Astrocyte (in vitro differentiated cells and primary cell): ENCODE results near the gene NBL1. TPM values are rescaled to one million over a fixed set of nuclear protein-coding genes. Genes with fewer than 3 reads are reported as not detected.

ENCODE experiments used
- DNase-seq: peaks from one replicate; pipeline ENCODE4 v3.0.0-alpha.2; 2010; ENCODE audit warnings: low read depth
- FAIRE-seq: peaks from 2 replicates; lab custom pipeline; 2011; peaks lifted over from hg19 to GRCh38; lab: Jason Lieb, UNC
- H2AFZ ChIP-seq: 2 replicates; pipeline ENCODE4 v1.6.0; 2012; ENCODE audit warnings: low read depth, low read length, inconsistent platforms
- H3K27ac ChIP-seq: 2 replicates; pipeline ENCODE4 v1.5.1; 2011; ENCODE audit warnings: low read depth, low read length, inconsistent platforms
- H3K27me3 ChIP-seq: 2 replicates; pipeline ENCODE4 v1.6.0; 2011; ENCODE audit warnings: low read length, inconsistent platforms; ENCODE audit not compliant: insufficient read depth
- H3K36me3 ChIP-seq: 2 replicates; pipeline ENCODE4 v1.5.1; 2011; ENCODE audit warnings: low read length, inconsistent platforms; ENCODE audit not compliant: insufficient read depth
- H3K4me1 ChIP-seq: 2 replicates; pipeline ENCODE4 v1.5.1; 2011; ENCODE audit warnings: low read length, inconsistent platforms; ENCODE audit not compliant: insufficient read depth
- H3K4me2 ChIP-seq: 2 replicates; pipeline ENCODE4 v1.6.0; 2012; ENCODE audit warnings: low read length, inconsistent platforms
- H3K4me3 ChIP-seq: 2 replicates; pipeline ENCODE4 v1.5.1; 2011; ENCODE audit warnings: low read depth, mild to moderate bottlenecking, low read length, inconsistent platforms; ENCODE audit not compliant: insufficient read depth
- H3K79me2 ChIP-seq: 2 replicates; pipeline ENCODE4 v1.6.0; 2012; ENCODE audit warnings: mild to moderate bottlenecking, low read length, inconsistent platforms; ENCODE audit not compliant: insufficient read depth
- H3K9ac ChIP-seq: 2 replicates; pipeline ENCODE4 v1.6.0; 2012; ENCODE audit warnings: mild to moderate bottlenecking, low read length, inconsistent platforms
- H3K9me3 ChIP-seq: 2 replicates; pipeline ENCODE4 v1.5.1; 2012; ENCODE audit warnings: low read depth, mild to moderate bottlenecking, low read length, inconsistent platforms; ENCODE audit not compliant: insufficient read depth
- H4K20me1 ChIP-seq: 2 replicates; pipeline ENCODE4 v1.6.0; 2012; ENCODE audit warnings: low read length, inconsistent platforms; ENCODE audit not compliant: insufficient read depth
- H3K27ac Mint-ChIP-seq: one replicate; pipeline ENCODE4 v1.8.0; 2021; ENCODE audit warnings: mild to moderate bottlenecking, mixed read lengths; ENCODE audit not compliant: unreplicated experiment
- H3K27me3 Mint-ChIP-seq: one replicate; pipeline ENCODE4 v1.8.0; 2021; ENCODE audit warnings: low read depth, mixed read lengths; ENCODE audit not compliant: unreplicated experiment
- H3K36me3 Mint-ChIP-seq: one replicate; pipeline ENCODE4 v1.8.0; 2021; ENCODE audit warnings: low read depth, mixed read lengths; ENCODE audit not compliant: unreplicated experiment
- H3K4me1 Mint-ChIP-seq: one replicate; pipeline ENCODE4 v1.8.0; 2021; ENCODE audit warnings: low read depth, mixed read lengths; ENCODE audit not compliant: unreplicated experiment
- H3K4me3 Mint-ChIP-seq: one replicate; pipeline ENCODE4 v1.8.0; 2021; ENCODE audit warnings: mild to moderate bottlenecking, moderate library complexity, mixed read lengths; ENCODE audit not compliant: unreplicated experiment
- H3K9me3 Mint-ChIP-seq: one replicate; pipeline ENCODE4 v1.8.0; 2021; ENCODE audit warnings: mild to moderate bottlenecking, mixed read lengths; ENCODE audit not compliant: unreplicated experiment
- EZH2 ChIP-seq: IDR thresholded peaks from 2 replicates; pipeline ENCODE4 v1.6.1; 2012; ENCODE audit warnings: mild to moderate bottlenecking, low read length, inconsistent platforms; ENCODE audit not compliant: insufficient read depth
- total RNA-seq: library from RNA; stranded (reverse); gene quantifications from 2 replicates; pipeline ENCODE4 v1.2.1, GENCODE V29; 2021
- TF ChIP-seq, protein P1 (sequence below): IDR thresholded peaks from 2 replicates; pipeline ENCODE4 v1.5.1; 2011; ENCODE audit warnings: low read depth, mild to moderate bottlenecking, inconsistent platforms, low read length, moderate library complexity; ENCODE audit not compliant: insufficient read depth

The NBL1 gene
- total RNA-seq, 1 donor from 2014 or later: 58.3 TPM

DNA sequence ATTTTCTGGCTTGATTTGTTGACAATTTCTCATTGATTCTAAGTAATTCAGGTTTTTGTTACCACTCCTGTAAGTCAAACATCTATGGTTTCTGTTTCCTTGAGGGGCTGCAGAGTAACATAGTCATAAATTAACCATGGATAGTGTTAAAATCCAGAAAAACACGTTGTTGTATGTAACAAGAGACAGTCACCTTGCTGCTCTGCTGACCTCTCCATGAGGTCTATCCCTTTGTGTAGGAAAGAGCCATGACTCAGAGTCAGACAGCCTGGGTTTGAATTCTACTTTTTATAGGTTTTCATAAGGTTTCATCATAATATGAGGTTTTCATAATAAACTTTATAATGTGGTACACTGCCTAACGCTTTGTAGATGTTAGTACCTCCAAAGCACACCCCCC, 27.6 kb upstream of the NBL1 start:
- FAIRE-seq (no peak), DNase-seq (no peak)
- no peak overlapping the region for H3K4me3 Mint-ChIP-seq
- H3K36me3 ChIP-seq: peaks cover 4% of the 10 kb centered on the region
- H3K4me1 ChIP-seq: no peaks in the 10 kb centered on the region
- H3K27ac ChIP-seq: no peak overlapping the region
- H3K27me3 ChIP-seq: no peaks in the 10 kb centered on the region
- TF ChIP-seq, protein P1, sequence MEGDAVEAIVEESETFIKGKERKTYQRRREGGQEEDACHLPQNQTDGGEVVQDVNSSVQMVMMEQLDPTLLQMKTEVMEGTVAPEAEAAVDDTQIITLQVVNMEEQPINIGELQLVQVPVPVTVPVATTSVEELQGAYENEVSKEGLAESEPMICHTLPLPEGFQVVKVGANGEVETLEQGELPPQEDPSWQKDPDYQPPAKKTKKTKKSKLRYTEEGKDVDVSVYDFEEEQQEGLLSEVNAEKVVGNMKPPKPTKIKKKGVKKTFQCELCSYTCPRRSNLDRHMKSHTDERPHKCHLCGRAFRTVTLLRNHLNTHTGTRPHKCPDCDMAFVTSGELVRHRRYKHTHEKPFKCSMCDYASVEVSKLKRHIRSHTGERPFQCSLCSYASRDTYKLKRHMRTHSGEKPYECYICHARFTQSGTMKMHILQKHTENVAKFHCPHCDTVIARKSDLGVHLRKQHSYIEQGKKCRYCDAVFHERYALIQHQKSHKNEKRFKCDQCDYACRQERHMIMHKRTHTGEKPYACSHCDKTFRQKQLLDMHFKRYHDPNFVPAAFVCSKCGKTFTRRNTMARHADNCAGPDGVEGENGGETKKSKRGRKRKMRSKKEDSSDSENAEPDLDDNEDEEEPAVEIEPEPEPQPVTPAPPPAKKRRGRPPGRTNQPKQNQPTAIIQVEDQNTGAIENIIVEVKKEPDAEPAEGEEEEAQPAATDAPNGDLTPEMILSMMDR: no peak
- no peak for TF ChIP-seq EZH2
- no peak overlapping the region for H3K9ac ChIP-seq
- no peaks in the 10 kb centered on the region for H3K27me3 Mint-ChIP-seq
- H3K9me3 ChIP-seq: no peaks in the 10 kb centered on the region
- peaks cover 58% of the 10 kb centered on the region for H3K79me2 ChIP-seq
- H3K4me1 Mint-ChIP-seq: peaks cover 17% of the 10 kb centered on the region
- no peaks in the 10 kb centered on the region for H3K9me3 Mint-ChIP-seq
- H3K36me3 Mint-ChIP-seq: peaks cover 7% of the 10 kb centered on the region
- no peak overlapping the region for H2AFZ ChIP-seq
- peak overlapping the region; percentile 88 for H3K27ac Mint-ChIP-seq
- H3K4me3 ChIP-seq: no peak overlapping the region
- peaks cover 67% of the 10 kb centered on the region for H4K20me1 ChIP-seq
- H3K4me2 ChIP-seq: no peak overlapping the region

- H3K9me3 ChIP-seq: no peaks in the 10 kb centered on the region
- H3K4me1 Mint-ChIP-seq: peaks cover 18% of the 10 kb centered on the region
- peaks cover 4% of the 10 kb centered on the region for H3K36me3 ChIP-seq
- H3K4me2 ChIP-seq: no peak overlapping the region
- no peaks in the 10 kb centered on the region for H3K9me3 Mint-ChIP-seq
- H3K4me3 Mint-ChIP-seq: no peak overlapping the region
- H3K79me2 ChIP-seq: peaks cover 63% of the 10 kb centered on the region
- H3K9ac ChIP-seq: no peak overlapping the region
- no peak overlapping the region for H3K27ac ChIP-seq
- peaks cover 7% of the 10 kb centered on the region for H3K36me3 Mint-ChIP-seq
- H2AFZ ChIP-seq: no peak overlapping the region
- no peak for FAIRE-seq
- H4K20me1 ChIP-seq: peaks cover 72% of the 10 kb centered on the region
- no peaks in the 10 kb centered on the region for H3K27me3 Mint-ChIP-seq
- TF ChIP-seq EZH2: no peak
- TF ChIP-seq, protein P1: no peak
- H3K4me3 ChIP-seq: no peak overlapping the region
- H3K27me3 ChIP-seq: no peaks in the 10 kb centered on the region
- H3K4me1 ChIP-seq: peaks cover 5% of the 10 kb centered on the region
- DNase-seq: no peak
- no peak overlapping the region for H3K27ac Mint-ChIP-seq
These were observed 26.7 kb upstream of the NBL1 start for GRCh38 chr1:19617376-19617775.

GRCh38 chr1:19618428-19618827, 25.7 kb upstream of the NBL1 start:
- no peak overlapping the region for H3K4me2 ChIP-seq
- H3K79me2 ChIP-seq: peaks cover 56% of the 10 kb centered on the region
- Mint-ChIP-seq H3K27me3 (no peaks in the 10 kb centered on the region), H3K4me3 (no peak overlapping the region), H3K36me3 (peaks cover 9% of the 10 kb centered on the region), H3K4me1 (peaks cover 23% of the 10 kb centered on the region), H3K27ac (no peak overlapping the region), H3K9me3 (no peaks in the 10 kb centered on the region)
- no peak overlapping the region for H3K27ac ChIP-seq
- FAIRE-seq (no peak), DNase-seq (no peak)
- peaks cover 5% of the 10 kb centered on the region for H3K4me1 ChIP-seq
- no peaks in the 10 kb centered on the region for H3K27me3 ChIP-seq
- H3K4me3 ChIP-seq: no peak overlapping the region
- H3K9me3 ChIP-seq: no peaks in the 10 kb centered on the region
- TF ChIP-seq EZH2: no peak
- TF ChIP-seq, protein P1: no peak
- H3K9ac ChIP-seq: no peak overlapping the region
- peaks cover 67% of the 10 kb centered on the region for H4K20me1 ChIP-seq
- peaks cover 4% of the 10 kb centered on the region for H3K36me3 ChIP-seq
- no peak overlapping the region for H2AFZ ChIP-seq
